Prostate gland (tissue), 2 donors: ENCODE measurements around the gene CLK4. TPM values are rescaled to one million over a fixed set of nuclear protein-coding genes. Genes with fewer than 3 reads are reported as not detected.
A peak's percentile ranks its signal among the peaks of the same experiment; 100 is the strongest.

Source experiments
- DNase-seq: peaks from one replicate; pipeline ENCODE4 v3.0.0-alpha.2; 2019; ENCODE audit warnings: low spot score
- H3K27ac ChIP-seq, 2 donors: fragments of 200-600 bp; sonication (generic); 2 replicates each; pipeline ENCODE4 v1.5.1; 2017 to 2019
- H3K27me3 ChIP-seq: fragments of 200-600 bp; sonication (generic); replicated peaks from 2 replicates; pipeline ENCODE4 v1.5.1; 2019; ENCODE audit not compliant: insufficient read depth
- H3K36me3 ChIP-seq, 2 donors: fragments of 200-600 bp; sonication (generic); 1 replicate in 1 of 2; 2 replicates in 1 of 2; pipeline versions ENCODE4 v1.5.1 to v1.8.1; 2017 to 2019
- H3K4me1 ChIP-seq: fragments of 200-600 bp; sonication (generic); replicated peaks from 2 replicates; pipeline ENCODE4 v1.5.1; 2019
- H3K4me3 ChIP-seq, 2 donors: fragments of 200-600 bp; sonication (generic); 2 replicates each; pipeline ENCODE4 v1.5.1; 2017 to 2019
- H3K9me3 ChIP-seq: fragments of 200-600 bp; sonication (generic); 2 replicates; pipeline ENCODE4 v1.5.1; 2017
- POLR2A ChIP-seq: fragments of 450-650 bp; IDR thresholded peaks from one replicate; pipeline ENCODE4 v1.6.1; 2016; ENCODE audit warnings: antibody characterized with exemption, mild to moderate bottlenecking
- POLR2AphosphoS5 ChIP-seq: sonication (generic); formaldehyde crosslinking; IDR thresholded peaks from one replicate; pipeline ENCODE4 v1.6.1; 2017; ENCODE audit warnings: antibody characterized with exemption
- WGBS: methylation state at CpG from one replicate; pipeline ENCODE4 v1.1.5; 2018; 5-methylcytosine and 5-hydroxymethylcytosine counted together
- intact Hi-C: fragments of 100-400 bp; cut with DNase I; formaldehyde crosslinking; loops from one replicate; pipeline ENCODE4 v1.14.2; 2022
- total RNA-seq, 2 donors: library from RNA; depleted of rRNA; stranded (reverse); fragments of >200 nt; gene quantifications; one replicate each; pipeline ENCODE4 v1.1.0, GENCODE V29; 2016
- TF ChIP-seq, protein P1 (sequence below), 4 experiments: fragments of 200-600 bp in 2 of 4; fragments of 450-650 bp in 2 of 4; sonication (generic) in 2 of 4; IDR thresholded peaks; 1 replicate in 3 of 4; 2 replicates in 1 of 4; pipeline ENCODE4 v1.5.1; 2016 to 2019; ENCODE audit warnings: antibody characterized with exemption in 4 of 4, mild to moderate bottlenecking in 2 of 4, moderate library complexity in 2 of 4

The CLK4 gene
- total RNA-seq, 2 donors from 2014 or later = 26.7 to 39.0 TPM

DNA sequence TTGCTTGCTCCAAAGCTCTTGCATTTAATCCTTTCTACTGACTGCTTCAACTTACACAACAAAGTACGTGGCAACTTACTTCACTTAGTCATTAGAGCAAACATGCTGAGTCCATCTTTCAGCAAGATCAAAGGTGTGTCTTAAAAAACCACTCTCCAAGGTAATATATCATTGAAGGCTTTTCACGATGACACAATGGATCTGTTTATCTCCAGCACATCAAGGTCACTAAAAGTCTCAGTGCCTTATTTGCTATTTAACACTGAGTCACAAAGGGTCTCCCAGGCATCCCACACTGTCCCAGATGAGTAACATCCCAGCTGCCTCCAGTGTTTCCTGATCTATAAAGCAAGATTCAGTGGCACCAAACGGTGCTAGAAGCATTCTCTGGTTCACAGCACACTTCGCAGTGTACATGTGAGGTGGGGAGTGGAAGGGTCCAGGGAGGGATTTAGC is 3.7 kb upstream of the CLK4 start:
- H3K27ac ChIP-seq = no peak overlapping the region
- no peaks in the 10 kb centered on the region for H3K36me3 ChIP-seq
- DNase-seq = no peak
- H3K9me3 ChIP-seq = no peaks in the 10 kb centered on the region
- H3K4me1 ChIP-seq = no peaks in the 10 kb centered on the region
- H3K4me3 ChIP-seq = no peak overlapping the region
- WGBS = 19% methylated on average over 4 of the region's 4 CpGs
- intact Hi-C loops = no loop called here
- TF ChIP-seq, protein P1, sequence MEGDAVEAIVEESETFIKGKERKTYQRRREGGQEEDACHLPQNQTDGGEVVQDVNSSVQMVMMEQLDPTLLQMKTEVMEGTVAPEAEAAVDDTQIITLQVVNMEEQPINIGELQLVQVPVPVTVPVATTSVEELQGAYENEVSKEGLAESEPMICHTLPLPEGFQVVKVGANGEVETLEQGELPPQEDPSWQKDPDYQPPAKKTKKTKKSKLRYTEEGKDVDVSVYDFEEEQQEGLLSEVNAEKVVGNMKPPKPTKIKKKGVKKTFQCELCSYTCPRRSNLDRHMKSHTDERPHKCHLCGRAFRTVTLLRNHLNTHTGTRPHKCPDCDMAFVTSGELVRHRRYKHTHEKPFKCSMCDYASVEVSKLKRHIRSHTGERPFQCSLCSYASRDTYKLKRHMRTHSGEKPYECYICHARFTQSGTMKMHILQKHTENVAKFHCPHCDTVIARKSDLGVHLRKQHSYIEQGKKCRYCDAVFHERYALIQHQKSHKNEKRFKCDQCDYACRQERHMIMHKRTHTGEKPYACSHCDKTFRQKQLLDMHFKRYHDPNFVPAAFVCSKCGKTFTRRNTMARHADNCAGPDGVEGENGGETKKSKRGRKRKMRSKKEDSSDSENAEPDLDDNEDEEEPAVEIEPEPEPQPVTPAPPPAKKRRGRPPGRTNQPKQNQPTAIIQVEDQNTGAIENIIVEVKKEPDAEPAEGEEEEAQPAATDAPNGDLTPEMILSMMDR (IDR thresholded peaks at IDR 0.05) = no peak
- no peak for TF ChIP-seq POLR2A
- TF ChIP-seq POLR2AphosphoS5 = no peak
- H3K27me3 ChIP-seq = no peaks in the 10 kb centered on the region

DNA sequence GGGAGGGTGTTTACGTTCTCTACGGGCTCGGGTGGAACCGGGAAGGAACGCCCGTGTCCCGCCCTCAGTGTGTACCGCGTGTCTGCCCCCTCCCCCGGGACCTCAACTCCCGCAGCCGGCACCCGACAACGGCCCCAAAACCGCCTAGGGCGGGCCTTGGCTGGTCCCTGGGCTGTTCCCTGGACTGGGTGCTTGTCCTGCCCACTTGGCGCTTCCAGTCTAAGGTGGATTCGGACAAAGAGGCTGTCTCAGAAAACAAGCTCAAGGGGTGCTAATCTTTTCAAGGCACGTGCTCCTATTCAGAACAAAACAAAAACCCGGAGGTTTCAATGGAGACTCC is 379 bp upstream of the CLK4 start:
- 15% methylated on average over 4 of the region's 20 CpGs for WGBS
- intact Hi-C loops = loop anchor here (10.0 kb wide), 1 partner anchor 108 kb away; the partner anchor contains the start of gene ZNF354A

DNA sequence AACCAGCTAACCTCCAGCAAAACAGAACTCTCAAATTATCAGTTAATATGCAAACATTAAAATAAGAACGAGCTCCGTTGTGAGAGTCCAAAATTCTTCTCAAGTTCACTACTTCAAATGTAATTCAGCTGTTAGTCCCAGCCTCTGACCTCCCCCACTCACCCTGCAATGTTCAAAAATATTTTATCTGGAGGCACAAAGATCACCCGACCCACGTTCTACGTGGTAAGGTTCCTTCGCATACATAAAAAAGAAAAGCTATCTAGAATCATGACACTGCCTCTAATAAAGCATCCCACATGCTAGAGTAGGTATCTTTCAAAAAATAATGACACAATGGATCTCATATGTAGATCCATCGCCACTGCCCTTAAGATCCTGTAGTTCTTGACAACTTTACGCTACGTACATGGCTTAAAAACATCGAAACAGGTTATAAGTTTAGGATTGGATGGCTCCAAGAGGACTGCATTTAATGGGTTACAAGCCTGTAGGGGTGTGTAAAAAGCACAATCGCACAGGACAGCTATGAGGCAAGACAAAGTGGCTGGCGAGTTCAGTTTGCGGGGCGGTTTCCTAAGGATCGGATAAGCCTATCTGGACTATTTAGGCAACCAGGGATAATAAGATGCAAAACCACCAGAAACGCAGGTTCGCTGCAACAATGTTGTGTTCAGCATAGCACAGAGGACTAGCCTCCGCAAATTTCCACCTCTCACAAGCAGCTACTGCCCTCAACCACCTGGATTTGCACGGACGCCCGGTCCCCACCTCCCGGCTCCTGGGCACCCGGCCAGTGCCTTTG is 969 bp downstream of the CLK4 start:
- H3K27me3 ChIP-seq = no peaks in the 10 kb centered on the region
- H3K27ac ChIP-seq = peak overlapping the region; percentile 96
- DNase-seq = no peak
- H3K36me3 ChIP-seq = no peaks in the 10 kb centered on the region
- TF ChIP-seq POLR2A (no peak), POLR2AphosphoS5 (no peak)
- TF ChIP-seq, protein P1 (IDR thresholded peaks at IDR 0.05) = no peak
- intact Hi-C loops = loop anchor here (10.0 kb wide), 1 partner anchor 109 kb away; the partner anchor contains the start of gene ZNF354A
- peaks cover 8% of the 10 kb centered on the region for H3K4me1 ChIP-seq
- H3K9me3 ChIP-seq = no peaks in the 10 kb centered on the region
- WGBS = under 1% methylated on average over 23 of the region's 23 CpGs
- peak overlapping the region; percentile 86 to 92 for H3K4me3 ChIP-seq

More for the DNA sequence above, 379 bp upstream of the CLK4 start:
- DNase-seq = no peak
- TF ChIP-seq POLR2AphosphoS5 (no peak), POLR2A (no peak)
- TF ChIP-seq, protein P1 (IDR thresholded peaks at IDR 0.05) = no peak
- H3K36me3 ChIP-seq = no peaks in the 10 kb centered on the region
- peaks cover 8% of the 10 kb centered on the region for H3K4me1 ChIP-seq
- H3K4me3 ChIP-seq = peak overlapping the region; percentile 86 to 92
- peak overlapping the region; percentile 96 for H3K27ac ChIP-seq
- H3K27me3 ChIP-seq = no peaks in the 10 kb centered on the region
- H3K9me3 ChIP-seq = no peaks in the 10 kb centered on the region

DNA sequence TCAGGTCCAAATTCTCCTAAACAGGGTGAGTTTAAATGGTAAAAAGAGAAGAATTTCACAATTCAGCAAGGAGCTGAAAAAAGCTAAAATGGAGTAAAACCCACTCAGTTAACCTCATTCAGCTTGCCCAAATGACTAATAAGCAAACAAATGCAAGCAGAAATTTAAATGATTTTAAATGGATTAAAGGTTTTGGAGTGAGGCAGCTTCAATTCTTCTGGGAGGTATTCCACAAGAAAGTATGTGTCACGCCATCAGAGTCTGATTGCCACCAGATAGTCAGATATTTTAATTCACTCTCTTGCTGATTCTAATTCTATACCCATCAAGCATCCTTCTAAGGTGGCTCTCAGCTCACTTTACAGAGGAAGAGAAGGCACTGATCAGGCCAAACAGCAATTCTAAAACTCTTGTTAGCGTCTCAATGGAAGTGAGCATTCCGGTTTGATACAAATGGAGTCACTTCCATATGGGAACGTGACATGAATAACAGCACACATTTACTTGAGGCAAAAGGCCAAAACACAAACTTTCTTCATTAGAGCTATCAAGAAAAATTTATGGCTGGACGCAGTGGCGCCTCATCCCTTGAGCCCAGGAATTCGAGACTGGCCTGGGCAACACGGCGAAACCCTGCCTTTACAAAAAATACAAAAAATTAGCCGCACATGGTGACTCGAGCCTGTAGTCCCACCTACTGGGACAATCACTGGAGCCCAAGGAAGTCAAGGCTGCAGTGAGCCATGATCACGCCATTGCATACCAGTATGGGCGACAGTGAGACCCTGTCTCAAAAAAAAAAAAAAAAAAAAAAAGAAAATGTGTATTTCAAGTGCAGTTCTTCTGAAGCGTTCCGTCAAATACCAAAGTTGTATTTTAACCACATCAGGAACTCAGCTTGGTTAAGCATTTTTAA is 2.0 kb downstream of the CLK4 start:
- WGBS = 8% methylated on average over 15 of the region's 15 CpGs

More for the DNA sequence above, 2.0 kb downstream of the CLK4 start:
- no peak for TF ChIP-seq POLR2A
- TF ChIP-seq, protein P1 (IDR thresholded peaks at IDR 0.05) = no peak
- no peak for TF ChIP-seq POLR2AphosphoS5
- Histone ChIP-seq H3K36me3 (no peaks in the 10 kb centered on the region), H3K9me3 (no peaks in the 10 kb centered on the region), H3K27ac (peak overlapping the region in 1 of 2 donors; percentile 96), H3K27me3 (no peaks in the 10 kb centered on the region), H3K4me3 (peak overlapping the region; percentile 86 to 92), H3K4me1 (peaks cover 8% of the 10 kb centered on the region)
- intact Hi-C loops = loop anchor here (10.0 kb wide), 1 partner anchor 110 kb away; the partner anchor contains the start of gene ZNF354A
- no peak for DNase-seq
